ENCODE data around the gene TOB1. TPM values are rescaled to one million over a fixed set of nuclear protein-coding genes. Genes with fewer than 3 reads are reported as not detected.
A peak's percentile ranks its signal among the peaks of the same experiment; 100 is the strongest.

TOB1 gene
- total RNA-seq, 1 donor from 2014 or later, result 101 TPM

DNA sequence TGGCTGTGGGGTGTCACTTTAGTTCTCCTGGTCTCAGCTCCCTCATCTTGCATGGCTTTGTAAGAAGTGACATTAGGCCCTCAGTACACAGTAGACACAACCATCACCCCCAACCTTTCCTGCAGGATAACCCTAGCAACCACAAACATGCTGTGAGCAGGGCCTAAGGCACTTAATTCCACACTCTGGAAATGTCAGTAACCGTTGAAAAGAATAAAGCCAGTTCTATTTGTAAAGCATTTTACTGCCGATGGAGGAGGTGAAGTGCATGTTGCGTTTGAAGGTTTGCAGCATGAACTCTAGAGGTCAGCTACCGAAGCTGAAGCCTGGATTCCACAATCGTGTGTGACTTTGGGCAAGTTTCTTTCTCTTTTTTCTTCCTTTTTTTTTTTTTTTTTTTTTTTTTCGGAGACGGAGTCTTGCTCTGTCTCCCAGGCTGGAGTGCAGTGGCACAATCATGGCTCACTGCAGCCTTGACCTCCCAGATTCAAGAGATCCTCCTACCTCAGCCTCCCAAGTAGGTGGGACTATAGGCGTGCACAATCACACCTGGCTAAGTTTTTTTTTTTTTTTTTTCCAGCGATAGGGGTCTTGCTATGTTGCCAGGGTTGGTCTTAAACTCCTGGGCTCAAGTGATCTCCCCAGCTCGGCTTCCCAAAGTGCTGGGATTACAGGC is 26.1 kb upstream of the TOB1 start:
- intact Hi-C loops (cut with micrococcal nuclease), result no loop called here
- Histone ChIP-seq H3K4me3 (no peak overlapping the region), H3K27ac (replicated peaks) (no peak overlapping the region), H3K27me3 (ENCODE audit: low read depth) (no peaks in the 10 kb centered on the region), H3K4me1 (peaks cover 6% of the 10 kb centered on the region), H3K9me3 (replicated peaks) (no peaks in the 10 kb centered on the region), H3K36me3 (no peaks in the 10 kb centered on the region)
- TF ChIP-seq CTCF (IDR thresholded peaks at IDR 0.05; ENCODE audit: borderline replicate concordance), result no peak
- no peak for DNase-seq

- TF ChIP-seq CTCF (IDR thresholded peaks at IDR 0.05; ENCODE audit: borderline replicate concordance), result no peak
- Histone ChIP-seq H3K4me3 (no peak overlapping the region), H3K4me1 (peaks cover 6% of the 10 kb centered on the region), H3K36me3 (no peaks in the 10 kb centered on the region), H3K27ac (replicated peaks) (no peak overlapping the region), H3K27me3 (ENCODE audit: low read depth) (no peaks in the 10 kb centered on the region), H3K9me3 (replicated peaks) (no peaks in the 10 kb centered on the region)
- intact Hi-C loops (cut with micrococcal nuclease), result no loop called here
- no peak for DNase-seq
Measured at GRCh38 chr17:50891577-50891989, 25.4 kb upstream of the TOB1 start.

DNA sequence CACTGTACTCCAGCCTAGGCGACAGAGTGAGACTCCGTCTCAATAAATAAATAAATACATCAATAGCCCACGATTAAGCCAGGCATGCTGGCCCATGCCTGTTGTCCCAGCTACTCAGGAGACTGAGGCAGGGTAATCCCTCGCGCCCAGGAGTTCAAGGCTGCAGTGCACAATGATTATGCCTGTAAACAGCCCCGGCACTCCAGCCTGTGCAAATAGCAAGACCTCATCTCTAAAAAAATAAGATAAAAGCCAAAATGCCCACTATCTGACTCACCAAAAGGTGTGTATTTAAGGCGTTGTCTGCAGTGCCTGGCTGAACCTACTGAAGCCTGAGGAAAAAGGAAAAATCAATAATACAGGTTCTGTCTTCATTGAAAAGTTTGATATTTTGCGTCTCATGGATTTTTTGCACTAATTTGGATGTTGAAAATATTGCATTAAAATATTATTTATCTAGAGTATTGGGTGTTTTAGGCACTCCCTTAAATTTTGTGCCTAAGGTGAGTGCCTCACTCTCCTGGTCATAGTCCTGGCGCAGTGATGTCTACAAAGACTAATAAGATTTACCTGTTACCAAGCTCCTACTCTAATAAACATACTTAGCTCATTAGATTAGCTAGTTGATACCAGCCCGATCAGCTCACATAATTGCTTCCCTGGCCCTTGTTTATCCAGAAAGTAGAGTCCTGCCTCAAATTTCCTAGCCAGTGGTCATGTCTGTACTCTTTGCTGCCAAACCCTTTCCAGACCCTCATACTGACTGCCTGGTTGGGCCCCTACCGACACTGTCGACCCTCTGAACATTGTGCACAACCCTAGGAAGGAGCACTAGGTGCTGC is 24.7 kb upstream of the TOB1 start:
- DNase-seq, result no peak
- Histone ChIP-seq H3K36me3 (no peaks in the 10 kb centered on the region), H3K27me3 (ENCODE audit: low read depth) (no peaks in the 10 kb centered on the region), H3K4me3 (no peak overlapping the region), H3K4me1 (peaks cover 6% of the 10 kb centered on the region), H3K9me3 (replicated peaks) (no peaks in the 10 kb centered on the region), H3K27ac (replicated peaks) (no peak overlapping the region)
- TF ChIP-seq CTCF (IDR thresholded peaks at IDR 0.05; ENCODE audit: borderline replicate concordance), result no peak
- intact Hi-C loops (cut with micrococcal nuclease), result no loop called here

DNA sequence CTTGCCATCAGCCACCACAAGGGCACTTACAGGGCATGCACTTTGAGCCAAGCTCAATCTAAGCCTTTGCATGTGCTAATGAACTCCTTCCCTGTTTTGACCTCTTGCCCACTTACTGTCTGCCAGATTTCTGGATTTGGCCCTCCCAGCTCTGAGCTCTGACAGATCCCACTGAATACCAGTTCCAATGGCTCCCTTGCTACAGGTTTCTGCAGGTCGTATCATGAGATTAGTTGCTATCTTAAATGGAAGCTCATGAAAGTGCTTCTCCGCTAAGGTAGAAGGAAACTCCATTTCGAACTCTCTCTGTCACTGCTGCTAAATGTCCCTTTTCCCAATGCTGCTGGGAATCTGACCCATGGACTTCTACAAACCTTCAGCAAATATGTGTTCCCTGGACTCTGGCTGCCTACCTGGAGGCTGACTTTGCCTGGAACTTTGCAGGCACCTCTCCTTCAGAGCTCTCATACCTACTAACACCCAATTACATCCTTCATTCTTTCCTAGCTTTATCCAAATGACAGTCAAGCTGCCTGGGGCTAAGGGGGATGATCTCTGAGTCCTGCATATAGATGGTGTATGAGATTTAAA is 23.5 kb upstream of the TOB1 start:
- Histone ChIP-seq H3K4me1 (peaks cover 11% of the 10 kb centered on the region), H3K9me3 (replicated peaks) (no peaks in the 10 kb centered on the region), H3K27me3 (ENCODE audit: low read depth) (no peaks in the 10 kb centered on the region), H3K36me3 (no peaks in the 10 kb centered on the region), H3K27ac (replicated peaks) (peak overlapping the region; percentile 43), H3K4me3 (no peak overlapping the region)
- intact Hi-C loops (cut with micrococcal nuclease), result no loop called here
- no peak for DNase-seq
- TF ChIP-seq CTCF (IDR thresholded peaks at IDR 0.05; ENCODE audit: borderline replicate concordance), result peak; percentile 12

- DNase-seq, result no peak
Measured at GRCh38 chr17:50887705-50888245, 21.6 kb upstream of the TOB1 start.

More at GRCh38 chr17:50887705-50888245, 21.6 kb upstream of the TOB1 start:
- H3K9me3 ChIP-seq (replicated peaks), result no peaks in the 10 kb centered on the region
- H3K27ac ChIP-seq (replicated peaks), result no peak overlapping the region
- intact Hi-C loops (cut with micrococcal nuclease), result no loop called here
- no peaks in the 10 kb centered on the region for H3K27me3 ChIP-seq (ENCODE audit: low read depth)
- peaks cover 21% of the 10 kb centered on the region for H3K4me1 ChIP-seq
- no peak for TF ChIP-seq CTCF (IDR thresholded peaks at IDR 0.05; ENCODE audit: borderline replicate concordance)
- H3K4me3 ChIP-seq, result no peak overlapping the region
- no peaks in the 10 kb centered on the region for H3K36me3 ChIP-seq
